CD14-positive monocyte (primary cell): ENCODE data around the gene RAPGEF5. TPM values are rescaled to one million over a fixed set of nuclear protein-coding genes. Genes with fewer than 3 reads are reported as not detected.

Source experiments
- DNase-seq, 3 donors: peaks; one replicate each; pipeline ENCODE4 v3.0.0-alpha.2; 2011 to 2022
- H2AFZ ChIP-seq: 2 replicates; pipeline ENCODE4 v1.6.0; 2012; ENCODE audit warnings: mild to moderate bottlenecking, low read depth, low read length, inconsistent platforms; ENCODE audit not compliant: insufficient read depth, poor library complexity, severe bottlenecking
- H3K27ac ChIP-seq, 2 donors: 1 replicate in 1 of 2; 2 replicates in 1 of 2; pipeline ENCODE4 v1.5.1; 2012 to 2013; ENCODE audit warnings: low read length in 2 of 2, control low read depth in 1 of 2, inconsistent platforms in 1 of 2, low read depth in 1 of 2, mild to moderate bottlenecking in 1 of 2
- H3K27me3 ChIP-seq, 2 donors: one replicate each; pipeline versions ENCODE4 v1.6.0 to v1.6.1; 2011 to 2013; ENCODE audit warnings: low read length in 2 of 2; ENCODE audit not compliant: control insufficient read depth in 2 of 2, insufficient read depth in 2 of 2
- H3K36me3 ChIP-seq, 2 donors: replicated peaks in 1 of 2; 1 replicate in 1 of 2; 2 replicates in 1 of 2; pipeline versions ENCODE4 v1.5.1 to v1.6.1; 2012 to 2013; ENCODE audit warnings: low read length in 2 of 2, control low read depth in 1 of 2, inconsistent platforms in 1 of 2, mild to moderate bottlenecking in 1 of 2; ENCODE audit not compliant: insufficient read depth in 2 of 2, control insufficient read depth in 1 of 2
- H3K4me1 ChIP-seq, 2 donors: 1 replicate in 1 of 2; 2 replicates in 1 of 2; pipeline versions ENCODE4 v1.5.1 to v1.6.1; 2012 to 2013; ENCODE audit warnings: low read length in 2 of 2, control low read depth in 1 of 2, inconsistent platforms in 1 of 2, mild to moderate bottlenecking in 1 of 2, moderate library complexity in 1 of 2; ENCODE audit not compliant: insufficient read depth in 2 of 2, control insufficient read depth in 1 of 2
- H3K4me2 ChIP-seq: replicated peaks from 2 replicates; pipeline ENCODE3; 2012; ENCODE audit warnings: low read length, moderate library complexity, mild to moderate bottlenecking; ENCODE audit not compliant: poor library complexity, severe bottlenecking; ENCODE audit errors: extremely low read depth
- H3K4me3 ChIP-seq, 3 experiments: fragments of 200-600 bp in 1 of 3; sonication (generic) in 1 of 3; replicated peaks in 1 of 3; 1 replicate in 2 of 3; 2 replicates in 1 of 3; pipeline ENCODE4 v1.5.1; 2011 to 2013; ENCODE audit warnings: low read length in 3 of 3, mild to moderate bottlenecking in 3 of 3, control low read depth in 2 of 3, low read depth in 2 of 3, inconsistent platforms in 1 of 3, moderate library complexity in 1 of 3
- H3K79me2 ChIP-seq: 2 replicates; pipeline ENCODE4 v1.6.0; 2012; ENCODE audit warnings: mild to moderate bottlenecking, control low read depth, inconsistent platforms, low read length, moderate library complexity; ENCODE audit not compliant: insufficient read depth
- H3K9ac ChIP-seq: 2 replicates; pipeline ENCODE4 v1.6.0; 2017; ENCODE audit warnings: low read length, mild to moderate bottlenecking; ENCODE audit not compliant: insufficient read depth, poor library complexity, severe bottlenecking
- H3K9me3 ChIP-seq, 2 donors: replicated peaks in 1 of 2; 1 replicate in 1 of 2; 2 replicates in 1 of 2; pipeline versions ENCODE4 v1.5.1 to v1.6.1; 2012 to 2013; ENCODE audit warnings: low read length in 2 of 2, control low read depth in 1 of 2; ENCODE audit not compliant: control insufficient read depth in 1 of 2, insufficient read depth in 1 of 2
- H4K20me1 ChIP-seq: 2 replicates; pipeline ENCODE4 v1.6.0; 2012; ENCODE audit warnings: mild to moderate bottlenecking, low read length, control low read depth, moderate library complexity; ENCODE audit not compliant: insufficient read depth
- H3K27ac Mint-ChIP-seq, 7 donors: one replicate each; pipeline ENCODE4 v1.8.0; 2020; ENCODE audit warnings: mild to moderate bottlenecking in 7 of 7, mixed read lengths in 7 of 7, moderate library complexity in 6 of 7, inconsistent platforms in 2 of 7
- H3K27me3 Mint-ChIP-seq, 3 donors: one replicate each; pipeline ENCODE4 v1.8.0; 2021 to 2022; ENCODE audit warnings: low read depth in 3 of 3, mild to moderate bottlenecking in 3 of 3, mixed read lengths in 3 of 3, moderate library complexity in 3 of 3, inconsistent platforms in 1 of 3
- H3K36me3 Mint-ChIP-seq, 2 donors: one replicate each; pipeline ENCODE4 v1.8.0; 2020; ENCODE audit warnings: mixed read lengths in 2 of 2, inconsistent platforms in 1 of 2, mild to moderate bottlenecking in 1 of 2
- H3K4me1 Mint-ChIP-seq: one replicate; pipeline ENCODE4 v1.8.0; 2020; ENCODE audit warnings: mild to moderate bottlenecking, mixed read lengths
- H3K4me3 Mint-ChIP-seq, 2 donors: one replicate each; pipeline ENCODE4 v1.8.0; 2020; ENCODE audit warnings: mild to moderate bottlenecking in 2 of 2, mixed read lengths in 2 of 2, moderate library complexity in 1 of 2
- H3K9me3 Mint-ChIP-seq, 7 donors: one replicate each; pipeline ENCODE4 v1.8.0; 2020 to 2022; ENCODE audit warnings: mixed read lengths in 7 of 7, mild to moderate bottlenecking in 6 of 7, moderate library complexity in 6 of 7, inconsistent platforms in 2 of 7
- WGBS: methylation state at CpG from one replicate; pipeline ENCODE4 v1.1.5; 2013; ENCODE audit warnings: missing lambda C conversion rate; ENCODE audit not compliant: insufficient coverage; 5-methylcytosine and 5-hydroxymethylcytosine counted together
- intact Hi-C, 2 donors: fragments of 100-400 bp; cut with micrococcal nuclease; formaldehyde crosslinking; loops; one replicate each; pipeline versions ENCODE4 v1.15.0 to v1.15.1; 2023
- polyA plus RNA-seq, 3 donors: library from polyadenylated mRNA; depleted of rRNA in 1 of 3; unstranded in 2 of 3; stranded (reverse) in 1 of 3; fragments of 300-500 nt in 2 of 3; fragments of >200 nt in 1 of 3; fragmentation: Illumina TruSeq in 2 of 3; gene quantifications; 1 replicate in 2 of 3; 2 replicates in 1 of 3; pipeline ENCODE4 v1.2.3, GENCODE V29; 2012 to 2021
- TF ChIP-seq, protein P1 (sequence below): fragments of 200-600 bp; IDR thresholded peaks from one replicate; pipeline ENCODE4 v1.8.0; 2022; ENCODE audit warnings: antibody characterized with exemption, mild to moderate bottlenecking

RAPGEF5 gene
- polyA plus RNA-seq, 3 donors, result not detected

DNA sequence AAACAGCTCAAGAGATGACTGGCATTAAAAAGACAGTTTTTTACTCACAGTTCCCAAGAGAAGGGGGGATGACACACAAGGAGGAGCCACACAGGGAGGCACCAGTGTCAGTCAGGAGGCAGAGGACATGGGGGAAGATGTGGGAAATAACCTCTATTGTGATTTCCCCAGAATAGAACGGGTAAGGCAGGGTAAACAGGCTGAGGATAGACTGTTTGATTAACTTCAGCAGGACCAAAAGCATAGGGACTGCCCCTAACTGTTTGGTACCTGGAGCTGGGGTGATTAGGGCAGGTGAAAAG is 60.7 kb downstream of the RAPGEF5 start:
- peaks cover 0 to 4% (median 0%) of the 10 kb centered on the region in 7 donors for H3K9me3 Mint-ChIP-seq
- Histone ChIP-seq H3K9me3 (no peaks in the 10 kb centered on the region), H3K4me2 (no peak overlapping the region), H3K36me3 (no peaks in the 10 kb centered on the region), H3K4me3 (no peak overlapping the region), H3K4me1 (no peaks in the 10 kb centered on the region), H2AFZ (no peak overlapping the region), H3K27me3 (no peaks in the 10 kb centered on the region), H4K20me1 (no peaks in the 10 kb centered on the region), H3K79me2 (no peaks in the 10 kb centered on the region), H3K27ac (no peak overlapping the region), H3K9ac (no peak overlapping the region)
- no peak overlapping the region for H3K4me3 Mint-ChIP-seq
- 71% methylated on average over 1 of the region's 1 CpG for WGBS
- H3K36me3 Mint-ChIP-seq, result no peaks in the 10 kb centered on the region
- H3K27me3 Mint-ChIP-seq, result peaks cover 0 to 6% (median 0%) of the 10 kb centered on the region in 3 donors
- intact Hi-C loops, result no loop called here
- no peak for DNase-seq
- TF ChIP-seq, protein P1, sequence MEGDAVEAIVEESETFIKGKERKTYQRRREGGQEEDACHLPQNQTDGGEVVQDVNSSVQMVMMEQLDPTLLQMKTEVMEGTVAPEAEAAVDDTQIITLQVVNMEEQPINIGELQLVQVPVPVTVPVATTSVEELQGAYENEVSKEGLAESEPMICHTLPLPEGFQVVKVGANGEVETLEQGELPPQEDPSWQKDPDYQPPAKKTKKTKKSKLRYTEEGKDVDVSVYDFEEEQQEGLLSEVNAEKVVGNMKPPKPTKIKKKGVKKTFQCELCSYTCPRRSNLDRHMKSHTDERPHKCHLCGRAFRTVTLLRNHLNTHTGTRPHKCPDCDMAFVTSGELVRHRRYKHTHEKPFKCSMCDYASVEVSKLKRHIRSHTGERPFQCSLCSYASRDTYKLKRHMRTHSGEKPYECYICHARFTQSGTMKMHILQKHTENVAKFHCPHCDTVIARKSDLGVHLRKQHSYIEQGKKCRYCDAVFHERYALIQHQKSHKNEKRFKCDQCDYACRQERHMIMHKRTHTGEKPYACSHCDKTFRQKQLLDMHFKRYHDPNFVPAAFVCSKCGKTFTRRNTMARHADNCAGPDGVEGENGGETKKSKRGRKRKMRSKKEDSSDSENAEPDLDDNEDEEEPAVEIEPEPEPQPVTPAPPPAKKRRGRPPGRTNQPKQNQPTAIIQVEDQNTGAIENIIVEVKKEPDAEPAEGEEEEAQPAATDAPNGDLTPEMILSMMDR, result no peak
- H3K27ac Mint-ChIP-seq, result no peak overlapping the region
- no peaks in the 10 kb centered on the region for H3K4me1 Mint-ChIP-seq

DNA sequence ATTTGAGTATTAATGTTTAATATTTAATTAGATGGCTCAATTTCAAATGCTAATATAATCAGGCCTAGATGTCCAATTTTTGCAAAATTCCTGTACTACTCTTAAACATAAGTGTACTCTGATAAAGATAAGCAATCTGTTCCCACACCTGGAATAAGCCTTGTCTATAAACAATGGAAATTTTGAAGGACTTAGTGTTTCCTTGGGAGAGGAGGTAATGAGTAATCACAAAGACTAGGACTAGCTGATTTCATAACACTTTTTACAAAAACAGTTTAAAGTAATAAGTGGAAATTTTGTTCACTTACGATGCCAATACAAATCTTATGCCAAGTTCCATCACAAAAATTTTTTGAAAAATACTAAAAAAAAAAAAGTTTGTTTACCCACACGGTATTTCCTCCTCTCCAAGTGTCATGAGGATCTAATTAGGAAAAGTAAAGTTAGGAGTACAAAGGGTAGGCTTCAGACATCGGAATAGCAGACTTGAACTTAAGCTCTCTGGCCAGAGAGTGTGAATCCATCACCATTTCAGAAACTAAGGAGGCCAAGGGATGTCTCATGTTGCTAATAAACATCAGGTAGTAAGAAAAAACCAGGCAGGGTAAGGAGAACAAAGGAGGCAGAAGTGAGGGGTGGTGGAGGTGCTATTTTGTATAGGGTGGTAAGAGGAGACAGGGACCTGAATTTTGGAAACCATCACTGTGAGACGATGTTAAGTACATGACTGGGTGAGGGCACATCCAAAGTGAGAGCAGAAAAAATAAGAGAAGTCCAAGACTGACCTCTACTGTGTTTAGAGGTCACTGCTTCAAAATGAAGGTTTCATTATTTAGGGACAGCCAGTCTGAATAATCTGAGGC is 61.3 kb downstream of the RAPGEF5 start:
- TF ChIP-seq, protein P1, result no peak
- intact Hi-C loops, result no loop called here
- Mint-ChIP-seq H3K27ac (no peak overlapping the region), H3K36me3 (no peaks in the 10 kb centered on the region), H3K4me3 (no peak overlapping the region), H3K9me3 (peaks cover 0 to 4% (median 2%) of the 10 kb centered on the region in 7 donors), H3K4me1 (no peaks in the 10 kb centered on the region), H3K27me3 (peaks cover 0 to 6% (median 0%) of the 10 kb centered on the region in 3 donors)
- Histone ChIP-seq H3K4me3 (no peak overlapping the region), H3K79me2 (no peaks in the 10 kb centered on the region), H3K4me1 (no peaks in the 10 kb centered on the region), H3K27me3 (no peaks in the 10 kb centered on the region), H4K20me1 (no peaks in the 10 kb centered on the region), H3K27ac (no peak overlapping the region), H3K9me3 (no peaks in the 10 kb centered on the region), H3K36me3 (no peaks in the 10 kb centered on the region), H3K4me2 (no peak overlapping the region), H3K9ac (no peak overlapping the region), H2AFZ (no peak overlapping the region)
- 90% methylated on average over 2 of the region's 4 CpGs for WGBS
- no peak for DNase-seq
